ENCODE results near the gene PPP1R13B.

DNA sequence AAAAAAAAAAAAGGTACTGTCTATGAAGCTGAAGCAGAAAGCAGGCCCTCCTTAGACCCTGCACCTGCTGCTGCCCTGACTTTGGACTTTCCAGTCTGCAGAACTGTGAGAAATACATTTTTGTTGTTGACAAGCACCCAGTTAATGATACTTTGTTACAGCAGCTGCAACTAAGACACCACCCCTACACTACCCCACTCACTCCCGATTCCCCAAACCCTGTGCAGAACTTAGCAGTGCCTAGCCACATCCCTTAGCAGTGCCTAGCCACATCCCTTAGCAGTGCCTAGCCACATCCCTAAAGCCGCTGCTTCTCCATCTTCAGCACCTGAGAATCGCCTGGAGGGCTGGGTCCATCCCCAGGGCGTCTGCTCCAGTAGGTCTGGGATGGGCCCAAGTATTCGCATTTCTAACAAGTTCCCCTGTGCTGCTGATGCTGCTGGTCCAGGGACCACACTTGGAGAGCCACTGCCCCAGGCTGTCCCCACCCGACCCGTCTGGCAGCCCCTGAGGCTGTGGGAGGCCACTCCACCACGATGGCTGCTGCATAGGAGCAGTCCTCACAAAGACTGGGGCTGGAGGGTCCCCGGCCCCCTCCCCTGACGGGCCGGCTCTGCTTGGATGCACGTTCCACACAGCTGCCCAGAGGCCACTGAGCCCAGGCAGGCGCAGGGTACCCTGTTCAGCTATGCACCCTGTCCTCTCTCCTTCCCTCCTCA, 10.8 kb upstream of the PPP1R13B start:
- TF ChIP-seq, protein P1, sequence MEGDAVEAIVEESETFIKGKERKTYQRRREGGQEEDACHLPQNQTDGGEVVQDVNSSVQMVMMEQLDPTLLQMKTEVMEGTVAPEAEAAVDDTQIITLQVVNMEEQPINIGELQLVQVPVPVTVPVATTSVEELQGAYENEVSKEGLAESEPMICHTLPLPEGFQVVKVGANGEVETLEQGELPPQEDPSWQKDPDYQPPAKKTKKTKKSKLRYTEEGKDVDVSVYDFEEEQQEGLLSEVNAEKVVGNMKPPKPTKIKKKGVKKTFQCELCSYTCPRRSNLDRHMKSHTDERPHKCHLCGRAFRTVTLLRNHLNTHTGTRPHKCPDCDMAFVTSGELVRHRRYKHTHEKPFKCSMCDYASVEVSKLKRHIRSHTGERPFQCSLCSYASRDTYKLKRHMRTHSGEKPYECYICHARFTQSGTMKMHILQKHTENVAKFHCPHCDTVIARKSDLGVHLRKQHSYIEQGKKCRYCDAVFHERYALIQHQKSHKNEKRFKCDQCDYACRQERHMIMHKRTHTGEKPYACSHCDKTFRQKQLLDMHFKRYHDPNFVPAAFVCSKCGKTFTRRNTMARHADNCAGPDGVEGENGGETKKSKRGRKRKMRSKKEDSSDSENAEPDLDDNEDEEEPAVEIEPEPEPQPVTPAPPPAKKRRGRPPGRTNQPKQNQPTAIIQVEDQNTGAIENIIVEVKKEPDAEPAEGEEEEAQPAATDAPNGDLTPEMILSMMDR (IDR thresholded peaks at IDR 0.05), result no peak
- no peak for TF ChIP-seq POLR2A (IDR thresholded peaks at IDR 0.05)

All from esophagus squamous epithelium (tissue), 4 donors.